HG02981 (cell line): ENCODE measurements around the gene AGAP1.

Experiments used
- ATAC-seq: cut with Tn5 transposase; IDR thresholded peaks from one replicate; pipeline ENCODE4 v1.9.1; 2021; ENCODE audit warnings: mild to moderate bottlenecking, moderate library complexity; ENCODE audit not compliant: unreplicated experiment

Gene AGAP1

GRCh38 chr2:235950473-235950809 is 456.6 kb downstream of the AGAP1 start:
- no peak for ATAC-seq

GRCh38 chr2:235951493-235951892 is 457.6 kb downstream of the AGAP1 start:
- ATAC-seq = no peak

GRCh38 chr2:235951982-235952381 is 458.1 kb downstream of the AGAP1 start:
- no peak for ATAC-seq

GRCh38 chr2:235952714-235953113 is 458.9 kb downstream of the AGAP1 start:
- no peak for ATAC-seq

GRCh38 chr2:235954281-235954680 is 460.4 kb downstream of the AGAP1 start:
- ATAC-seq = no peak

- ATAC-seq = no peak
Observed at GRCh38 chr2:235954888-235955480, 461.1 kb downstream of the AGAP1 start.

GRCh38 chr2:235955664-235956063 is 461.8 kb downstream of the AGAP1 start:
- ATAC-seq = no peak

GRCh38 chr2:235956281-235956970 is 462.6 kb downstream of the AGAP1 start:
- no peak for ATAC-seq

- ATAC-seq = no peak
Observed at GRCh38 chr2:235957251-235957650, 463.4 kb downstream of the AGAP1 start.

GRCh38 chr2:235958221-235958930 is 464.5 kb downstream of the AGAP1 start:
- no peak for ATAC-seq

GRCh38 chr2:235958931-235959410 is 465.1 kb downstream of the AGAP1 start:
- no peak for ATAC-seq

- no peak for ATAC-seq
Observed at GRCh38 chr2:235960011-235960715, 466.3 kb downstream of the AGAP1 start.

- ATAC-seq = no peak
Observed at GRCh38 chr2:235960716-235961640, 467.1 kb downstream of the AGAP1 start.

GRCh38 chr2:235961711-235962110 is 467.9 kb downstream of the AGAP1 start:
- ATAC-seq = no peak

GRCh38 chr2:235963853-235964577 is 470.2 kb downstream of the AGAP1 start:
- no peak for ATAC-seq

- no peak for ATAC-seq
Observed at GRCh38 chr2:235964787-235965390, 471.0 kb downstream of the AGAP1 start.

- no peak for ATAC-seq
Observed at GRCh38 chr2:235966396-235966795, 472.6 kb downstream of the AGAP1 start.

- ATAC-seq = no peak
Observed at GRCh38 chr2:235966932-235967757, 473.3 kb downstream of the AGAP1 start.
